ENCODE data around the gene FOSB.

The FOSB gene

DNA sequence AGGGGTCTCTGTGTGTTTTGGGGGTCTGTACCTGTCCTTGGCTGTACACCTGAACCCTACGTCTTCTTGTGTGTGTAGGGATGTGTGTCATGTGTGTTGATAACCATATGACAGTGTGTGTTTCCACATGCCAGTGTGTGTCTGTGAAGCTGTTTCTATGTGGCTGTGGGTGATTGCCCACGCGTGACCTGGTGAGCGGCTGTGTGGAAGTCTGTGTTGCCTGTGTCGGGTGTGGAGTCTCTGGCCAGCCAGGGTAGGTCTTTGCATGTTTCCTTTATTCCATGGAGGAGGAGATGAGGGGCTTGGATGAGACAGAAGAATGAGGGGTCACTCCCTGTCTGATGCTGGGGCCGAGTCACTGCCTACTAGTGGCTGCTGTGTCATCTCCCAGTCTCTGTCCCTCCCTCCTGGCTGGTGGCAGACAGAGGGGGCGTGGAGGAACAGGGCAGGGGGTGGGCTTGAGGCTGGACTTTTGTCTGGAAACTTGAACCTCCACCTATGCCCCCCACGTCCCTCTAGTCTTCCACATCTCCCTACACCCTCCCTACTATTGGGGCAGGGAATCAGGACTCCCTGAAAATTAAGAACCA lies 2.8 kb upstream of the FOSB start:
- Histone ChIP-seq H3K27me3 (ENCODE audit: insufficient read depth, low read depth) (peaks cover 14% of the 10 kb centered on the region; the same call in 1 of the 2 replicates), H3K36me3 (ENCODE audit: insufficient read depth) (no peaks in the 10 kb centered on the region), H4K20me1 (ENCODE audit: insufficient read depth) (no peaks in the 10 kb centered on the region), H3K9ac (no peak overlapping the region), H3K4me2 (no peak overlapping the region), H3K79me2 (ENCODE audit: insufficient read depth, low read depth) (no peaks in the 10 kb centered on the region), H3K4me3 (IDR thresholded peaks at IDR 0.05; ENCODE audit: insufficient read depth, low read depth, low read length) (no peak overlapping the region), H3K4me1 (ENCODE audit: low read depth, poor library complexity, severe bottlenecking) (peaks cover 16% of the 10 kb centered on the region), H3K27ac (no peak overlapping the region), H2AFZ (ENCODE audit: low read depth) (no peak overlapping the region)
- TF ChIP-seq, protein P1, sequence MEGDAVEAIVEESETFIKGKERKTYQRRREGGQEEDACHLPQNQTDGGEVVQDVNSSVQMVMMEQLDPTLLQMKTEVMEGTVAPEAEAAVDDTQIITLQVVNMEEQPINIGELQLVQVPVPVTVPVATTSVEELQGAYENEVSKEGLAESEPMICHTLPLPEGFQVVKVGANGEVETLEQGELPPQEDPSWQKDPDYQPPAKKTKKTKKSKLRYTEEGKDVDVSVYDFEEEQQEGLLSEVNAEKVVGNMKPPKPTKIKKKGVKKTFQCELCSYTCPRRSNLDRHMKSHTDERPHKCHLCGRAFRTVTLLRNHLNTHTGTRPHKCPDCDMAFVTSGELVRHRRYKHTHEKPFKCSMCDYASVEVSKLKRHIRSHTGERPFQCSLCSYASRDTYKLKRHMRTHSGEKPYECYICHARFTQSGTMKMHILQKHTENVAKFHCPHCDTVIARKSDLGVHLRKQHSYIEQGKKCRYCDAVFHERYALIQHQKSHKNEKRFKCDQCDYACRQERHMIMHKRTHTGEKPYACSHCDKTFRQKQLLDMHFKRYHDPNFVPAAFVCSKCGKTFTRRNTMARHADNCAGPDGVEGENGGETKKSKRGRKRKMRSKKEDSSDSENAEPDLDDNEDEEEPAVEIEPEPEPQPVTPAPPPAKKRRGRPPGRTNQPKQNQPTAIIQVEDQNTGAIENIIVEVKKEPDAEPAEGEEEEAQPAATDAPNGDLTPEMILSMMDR (conservative IDR thresholded peaks at IDR 0.05; ENCODE audit: low read depth, low read length) = no peak

DNA sequence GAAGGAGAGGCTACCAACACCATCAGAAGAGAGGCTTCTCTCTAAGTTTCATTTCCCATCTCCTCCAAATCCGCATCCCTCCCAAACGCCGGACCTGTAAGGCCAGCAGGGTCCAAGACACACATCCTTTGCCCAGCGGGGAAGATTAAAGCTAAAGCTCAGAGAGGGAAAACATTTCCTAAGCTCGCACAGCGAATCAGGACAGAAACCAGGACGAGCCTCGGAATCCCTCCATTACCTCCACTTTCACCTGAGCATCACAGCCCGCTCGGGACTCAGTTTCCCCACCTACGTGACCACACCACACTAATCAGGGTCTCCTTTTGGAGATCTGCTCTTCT lies 711 bp upstream of the FOSB start:
- H3K79me2 ChIP-seq (ENCODE audit: insufficient read depth, low read depth) = no peaks in the 10 kb centered on the region
- TF ChIP-seq, protein P1 (conservative IDR thresholded peaks at IDR 0.05; ENCODE audit: low read depth, low read length) = 0 out of 2 replicates have a peak, but pooled peaks have one; percentile 19
- no peaks in the 10 kb centered on the region for H3K36me3 ChIP-seq (ENCODE audit: insufficient read depth)
- H3K9ac ChIP-seq = peak overlapping the region; percentile 71
- peak overlapping the region; percentile 100 for H3K4me2 ChIP-seq
- H3K27me3 ChIP-seq (ENCODE audit: insufficient read depth, low read depth) = peaks cover 14% of the 10 kb centered on the region; the same call in 1 of the 2 replicates
- H4K20me1 ChIP-seq (ENCODE audit: insufficient read depth) = no peaks in the 10 kb centered on the region
- peak overlapping the region; percentile 98 for H2AFZ ChIP-seq (ENCODE audit: low read depth)
- H3K4me3 ChIP-seq (IDR thresholded peaks at IDR 0.05; ENCODE audit: insufficient read depth, low read depth, low read length) = no peak overlapping the region
- peak overlapping the region; percentile 86 for H3K27ac ChIP-seq
- H3K4me1 ChIP-seq (ENCODE audit: low read depth, poor library complexity, severe bottlenecking) = peaks cover 20% of the 10 kb centered on the region

DNA sequence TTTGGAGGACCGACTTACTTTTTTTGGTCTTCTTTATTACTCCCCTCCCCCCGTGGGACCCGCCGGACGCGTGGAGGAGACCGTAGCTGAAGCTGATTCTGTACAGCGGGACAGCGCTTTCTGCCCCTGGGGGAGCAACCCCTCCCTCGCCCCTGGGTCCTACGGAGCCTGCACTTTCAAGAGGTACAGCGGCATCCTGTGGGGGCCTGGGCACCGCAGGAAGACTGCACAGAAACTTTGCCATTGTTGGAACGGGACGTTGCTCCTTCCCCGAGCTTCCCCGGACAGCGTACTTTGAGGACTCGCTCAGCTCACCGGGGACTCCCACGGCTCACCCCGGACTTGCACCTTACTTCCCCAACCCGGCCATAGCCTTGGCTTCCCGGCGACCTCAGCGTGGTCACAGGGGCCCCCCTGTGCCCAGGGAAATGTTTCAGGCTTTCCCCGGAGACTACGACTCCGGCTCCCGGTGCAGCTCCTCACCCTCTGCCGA lies 409 bp downstream of the FOSB start:
- peaks cover 20% of the 10 kb centered on the region for H3K4me1 ChIP-seq (ENCODE audit: low read depth, poor library complexity, severe bottlenecking)
- no peaks in the 10 kb centered on the region for H3K79me2 ChIP-seq (ENCODE audit: insufficient read depth, low read depth)
- H2AFZ ChIP-seq (ENCODE audit: low read depth) = peak overlapping the region; percentile 32; the same call in 1 of the 2 replicates
- no peaks in the 10 kb centered on the region for H3K36me3 ChIP-seq (ENCODE audit: insufficient read depth)
- H3K9ac ChIP-seq = peak overlapping the region; percentile 71
- H3K4me2 ChIP-seq = peak overlapping the region; percentile 100
- peak overlapping the region; percentile 86 for H3K27ac ChIP-seq
- TF ChIP-seq, protein P1 (conservative IDR thresholded peaks at IDR 0.05; ENCODE audit: low read depth, low read length) = no peak
- no peaks in the 10 kb centered on the region for H4K20me1 ChIP-seq (ENCODE audit: insufficient read depth)
- peak overlapping the region; percentile 43 for H3K4me3 ChIP-seq (IDR thresholded peaks at IDR 0.05; ENCODE audit: insufficient read depth, low read depth, low read length)
- peaks cover 20% of the 10 kb centered on the region; the same call in 1 of the 2 replicates for H3K27me3 ChIP-seq (ENCODE audit: insufficient read depth, low read depth)

DNA sequence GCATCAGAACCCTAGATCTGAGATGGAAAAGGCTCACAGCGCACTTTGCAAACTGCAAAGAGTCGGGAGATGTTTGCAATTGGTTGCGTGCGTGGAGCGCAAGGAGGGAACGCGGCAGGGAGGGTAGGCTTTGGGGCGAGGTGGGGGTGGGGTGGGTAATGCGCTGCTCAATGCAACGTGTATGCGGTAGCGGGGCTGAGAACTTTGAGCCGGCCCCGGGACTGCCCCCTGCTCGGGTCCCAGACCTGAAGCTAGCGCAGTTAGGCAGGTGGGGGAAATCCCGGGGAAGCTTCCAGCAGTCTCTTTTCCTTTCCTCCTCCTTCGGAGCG lies 971 bp downstream of the FOSB start:
- H3K36me3 ChIP-seq (ENCODE audit: insufficient read depth) = no peaks in the 10 kb centered on the region
- TF ChIP-seq, protein P1 (conservative IDR thresholded peaks at IDR 0.05; ENCODE audit: low read depth, low read length) = no peak
- H3K4me2 ChIP-seq = peak overlapping the region; percentile 100
- H2AFZ ChIP-seq (ENCODE audit: low read depth) = peak overlapping the region; percentile 32; the same call in 1 of the 2 replicates
- peaks cover 20% of the 10 kb centered on the region for H3K4me1 ChIP-seq (ENCODE audit: low read depth, poor library complexity, severe bottlenecking)
- H3K4me3 ChIP-seq (IDR thresholded peaks at IDR 0.05; ENCODE audit: insufficient read depth, low read depth, low read length) = peak overlapping the region; percentile 43
- H3K27me3 ChIP-seq (ENCODE audit: insufficient read depth, low read depth) = peaks cover 20% of the 10 kb centered on the region; the same call in 1 of the 2 replicates
- no peaks in the 10 kb centered on the region for H3K79me2 ChIP-seq (ENCODE audit: insufficient read depth, low read depth)
- H3K9ac ChIP-seq = peak overlapping the region; percentile 71
- H3K27ac ChIP-seq = peak overlapping the region; percentile 86
- H4K20me1 ChIP-seq (ENCODE audit: insufficient read depth) = no peaks in the 10 kb centered on the region
